PC-3 (cell line): ENCODE data around the gene PLXNA4. TPM values are rescaled to one million over a fixed set of nuclear protein-coding genes. Genes with fewer than 3 reads are reported as not detected.

Experiments
- ATAC-seq: fragments of 200-7000 bp; cut with Tn5 transposase; 2 replicates; pipeline ENCODE4 v1.9.1; 2020; ENCODE audit warnings: mild to moderate bottlenecking, moderate library complexity
- BruUV-seq: library from RNA; stranded (reverse); fragments of 400-500 nt; replicated peaks from 2 replicates; lab custom pipeline; 2021; lab: Mats Ljungman, UMichigan
- CTCF ChIA-PET: fragments of 300-600 bp; sonication (Branson Sonifier 250); formaldehyde crosslinking; loops from one replicate; lab custom pipeline; 2022; ENCODE audit warnings: antibody characterized with exemption; lab: Charles Lee
- POLR2A ChIA-PET: fragments of 300-600 bp; sonication (Branson Sonifier 250); formaldehyde crosslinking; loops from one replicate; lab custom pipeline; 2022; ENCODE audit warnings: antibody characterized with exemption; ENCODE audit not compliant: unreplicated experiment; lab: Charles Lee
- DNase-seq: peaks from one replicate; pipeline ENCODE4 v3.0.0-alpha.2; 2015
- H2AFZ ChIP-seq: fragments of 300-600 bp; sonication (generic); 2 replicates; pipeline ENCODE4 v1.6.0; 2016; ENCODE audit warnings: antibody characterized with exemption, low read length
- H3F3A ChIP-seq: fragments of 300-600 bp; sonication (generic); one replicate; pipeline ENCODE4 v1.6.0; 2017; ENCODE audit warnings: antibody characterized with exemption, low read length, control low read depth, mild to moderate bottlenecking; ENCODE audit not compliant: unreplicated experiment
- H3K27ac ChIP-seq: fragments of 300-600 bp; sonication (generic); 2 replicates; pipeline ENCODE4 v1.5.1; 2016; ENCODE audit warnings: mild to moderate bottlenecking, low read length
- H3K27me3 ChIP-seq: fragments of 300-600 bp; sonication (generic); 2 replicates; pipeline ENCODE4 v1.6.1; 2016; ENCODE audit warnings: low read length, mixed read lengths
- H3K36me3 ChIP-seq: fragments of 300-600 bp; sonication (generic); 2 replicates; pipeline ENCODE4 v1.6.1; 2016; ENCODE audit warnings: low read depth, mixed run types, low read length, mixed read lengths
- H3K4me1 ChIP-seq: fragments of 300-600 bp; sonication (generic); 2 replicates; pipeline ENCODE4 v1.5.1; 2016; ENCODE audit warnings: low read length; ENCODE audit not compliant: insufficient read depth
- H3K4me2 ChIP-seq: fragments of 300-600 bp; sonication (generic); 2 replicates; pipeline ENCODE4 v1.6.0; 2016; ENCODE audit warnings: low read length
- H3K4me3 ChIP-seq: fragments of 300-600 bp; sonication (generic); 2 replicates; pipeline ENCODE4 v1.5.1; 2016; ENCODE audit warnings: mild to moderate bottlenecking, low read length, mixed read lengths
- H3K79me2 ChIP-seq: fragments of 300-600 bp; sonication (generic); 2 replicates; pipeline ENCODE4 v1.6.1; 2017; ENCODE audit warnings: low read length, mixed read lengths
- H3K9ac ChIP-seq: fragments of 300-600 bp; sonication (generic); 2 replicates; pipeline ENCODE4 v1.6.0; 2016; ENCODE audit warnings: mild to moderate bottlenecking, low read length
- H3K9me2 ChIP-seq: fragments of 300-600 bp; sonication (generic); replicated peaks from 2 replicates; pipeline ENCODE4 v1.6.1; 2016; ENCODE audit warnings: mixed run types, low read length, mixed read lengths
- H3K9me3 ChIP-seq: fragments of 300-600 bp; sonication (generic); 2 replicates; pipeline ENCODE4 v1.6.1; 2016; ENCODE audit warnings: low read length, mixed read lengths
- H4K20me1 ChIP-seq: fragments of 300-600 bp; sonication (generic); 2 replicates; pipeline ENCODE4 v1.6.1; 2016; ENCODE audit warnings: low read length, mixed read lengths
- EZH2 ChIP-seq: fragments of 300-600 bp; sonication (generic); IDR thresholded peaks from one replicate; pipeline ENCODE4 v1.6.1; 2017; ENCODE audit warnings: antibody characterized with exemption, mild to moderate bottlenecking, low read length; ENCODE audit not compliant: unreplicated experiment
- EZH2phosphoT487 ChIP-seq: fragments of 300-600 bp; sonication (generic); IDR thresholded peaks from 2 replicates; pipeline ENCODE4 v1.6.1; 2018; ENCODE audit warnings: mild to moderate bottlenecking, antibody characterized with exemption, low read length, borderline replicate concordance
- intact Hi-C: fragments of 100-400 bp; cut with micrococcal nuclease; formaldehyde crosslinking; loops from 2 replicates; pipeline ENCODE4 v1.9.0; 2023
- total RNA-seq: library from RNA; depleted of rRNA; stranded (reverse); fragments of >200 nt; gene quantifications from 2 replicates; pipeline ENCODE4 v1.2.3, GENCODE V29; 2014
- TF ChIP-seq, protein P1 (sequence below): fragments of 300-600 bp; sonication (generic); conservative IDR thresholded peaks from 2 replicates; pipeline ENCODE4 v1.5.1; 2017; ENCODE audit warnings: antibody characterized with exemption, low read depth, mild to moderate bottlenecking, low read length

Gene PLXNA4
- total RNA-seq, 1 experiment from 2014 or later = 1.2 TPM

DNA sequence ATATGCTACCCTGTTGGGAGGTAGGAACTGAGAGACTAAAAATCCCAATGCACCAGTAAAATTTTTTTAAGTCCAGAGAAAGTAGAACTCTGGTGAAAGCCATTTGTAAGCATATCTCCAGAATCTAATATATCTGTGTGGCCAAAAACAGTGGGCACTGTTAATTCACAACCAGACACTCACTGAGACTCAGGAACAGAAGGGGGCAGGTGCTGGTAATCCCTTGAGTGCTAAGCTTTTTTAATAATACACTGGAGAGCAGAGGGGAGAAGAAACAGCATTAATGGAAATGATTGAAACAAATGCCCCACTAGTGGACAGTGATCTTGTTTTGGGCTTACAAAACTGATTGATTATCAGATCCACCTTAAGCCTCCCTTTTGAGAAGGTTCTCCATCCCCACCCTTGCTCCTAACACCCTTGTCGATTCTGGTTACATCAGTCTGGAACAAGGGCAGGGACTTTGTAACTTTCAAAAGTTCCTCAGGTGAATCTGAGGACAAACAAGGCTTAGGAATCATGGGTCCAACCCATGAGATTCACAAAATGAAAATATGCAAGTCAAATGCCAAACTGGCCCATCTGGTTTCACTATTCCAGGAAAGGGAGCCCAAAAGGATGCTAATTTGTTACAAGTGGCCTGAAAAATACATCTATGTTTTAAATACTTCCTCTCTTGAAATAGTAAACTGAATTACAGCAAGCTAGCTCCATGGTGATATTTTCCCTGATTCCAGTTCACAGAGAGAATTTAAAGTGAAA, 29.7 kb downstream of the PLXNA4 start:
- POLR2A ChIA-PET = no interaction called here
- H3K4me2 ChIP-seq = no peak overlapping the region
- peaks cover 19% of the 10 kb centered on the region for H3K4me1 ChIP-seq
- H2AFZ ChIP-seq = no peak overlapping the region
- no peak overlapping the region for H3K4me3 ChIP-seq
- no peaks in the 10 kb centered on the region for H3K79me2 ChIP-seq
- H3K9ac ChIP-seq = no peak overlapping the region
- H3F3A ChIP-seq = no peaks in the 10 kb centered on the region
- no peaks in the 10 kb centered on the region for H3K27me3 ChIP-seq
- H3K36me3 ChIP-seq = no peaks in the 10 kb centered on the region
- ATAC-seq = no peak
- H3K9me3 ChIP-seq = 0 out of 2 replicates have a peak, but pooled peaks cover 3% of the 10 kb centered on the region
- CTCF ChIA-PET = no interaction called here
- H3K27ac ChIP-seq = no peak overlapping the region
- intact Hi-C loops = no loop called here
- no peak for DNase-seq
- H4K20me1 ChIP-seq = no peaks in the 10 kb centered on the region
- no peak for TF ChIP-seq EZH2
- no peak for TF ChIP-seq EZH2phosphoT487
- no peaks in the 10 kb centered on the region for H3K9me2 ChIP-seq
- no TSS peak for BruUV-seq

GRCh38 chr7:132545756-132546155, 30.5 kb downstream of the PLXNA4 start:
- Histone ChIP-seq H3K9me2 (no peaks in the 10 kb centered on the region), H2AFZ (no peak overlapping the region), H3K9ac (no peak overlapping the region), H3K27me3 (no peaks in the 10 kb centered on the region), H3K79me2 (no peaks in the 10 kb centered on the region), H3K4me3 (no peak overlapping the region), H3F3A (no peaks in the 10 kb centered on the region), H3K36me3 (no peaks in the 10 kb centered on the region), H3K4me1 (peaks cover 19% of the 10 kb centered on the region), H4K20me1 (no peaks in the 10 kb centered on the region), H3K4me2 (no peak overlapping the region), H3K9me3 (0 out of 2 replicates have a peak, but pooled peaks cover 3% of the 10 kb centered on the region), H3K27ac (no peak overlapping the region)
- no peak for TF ChIP-seq EZH2
- TF ChIP-seq, protein P1, sequence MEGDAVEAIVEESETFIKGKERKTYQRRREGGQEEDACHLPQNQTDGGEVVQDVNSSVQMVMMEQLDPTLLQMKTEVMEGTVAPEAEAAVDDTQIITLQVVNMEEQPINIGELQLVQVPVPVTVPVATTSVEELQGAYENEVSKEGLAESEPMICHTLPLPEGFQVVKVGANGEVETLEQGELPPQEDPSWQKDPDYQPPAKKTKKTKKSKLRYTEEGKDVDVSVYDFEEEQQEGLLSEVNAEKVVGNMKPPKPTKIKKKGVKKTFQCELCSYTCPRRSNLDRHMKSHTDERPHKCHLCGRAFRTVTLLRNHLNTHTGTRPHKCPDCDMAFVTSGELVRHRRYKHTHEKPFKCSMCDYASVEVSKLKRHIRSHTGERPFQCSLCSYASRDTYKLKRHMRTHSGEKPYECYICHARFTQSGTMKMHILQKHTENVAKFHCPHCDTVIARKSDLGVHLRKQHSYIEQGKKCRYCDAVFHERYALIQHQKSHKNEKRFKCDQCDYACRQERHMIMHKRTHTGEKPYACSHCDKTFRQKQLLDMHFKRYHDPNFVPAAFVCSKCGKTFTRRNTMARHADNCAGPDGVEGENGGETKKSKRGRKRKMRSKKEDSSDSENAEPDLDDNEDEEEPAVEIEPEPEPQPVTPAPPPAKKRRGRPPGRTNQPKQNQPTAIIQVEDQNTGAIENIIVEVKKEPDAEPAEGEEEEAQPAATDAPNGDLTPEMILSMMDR = no peak
- TF ChIP-seq EZH2phosphoT487 = no peak
- DNase-seq = peak; percentile 21
- POLR2A ChIA-PET = no interaction called here
- CTCF ChIA-PET = no interaction called here
- intact Hi-C loops = no loop called here
- peak; percentile 31 for ATAC-seq
- BruUV-seq = no TSS peak

DNA sequence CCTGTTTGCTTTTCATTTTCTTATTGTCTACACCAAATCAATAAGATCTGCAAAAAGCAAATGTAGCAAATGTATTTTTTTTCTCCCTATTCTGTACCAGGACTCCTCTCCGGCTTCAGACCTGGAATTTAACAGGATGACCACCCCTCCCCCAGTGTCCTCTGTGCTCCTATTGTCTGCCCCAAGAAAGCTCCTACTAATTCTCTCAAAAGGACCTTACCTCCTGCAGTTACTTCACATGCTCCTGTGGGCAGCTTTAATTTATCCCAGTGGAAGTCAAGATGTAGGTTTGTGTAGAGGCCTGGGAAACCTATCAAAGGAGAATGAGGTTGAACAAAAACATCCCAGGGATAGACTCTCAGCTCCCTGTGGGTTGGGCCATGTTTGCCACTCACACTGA, 31.3 kb downstream of the PLXNA4 start:
- Histone ChIP-seq H3K9ac (no peak overlapping the region), H3K4me3 (no peak overlapping the region), H4K20me1 (no peaks in the 10 kb centered on the region), H3K4me2 (no peak overlapping the region), H3K9me2 (no peaks in the 10 kb centered on the region), H3K27ac (no peak overlapping the region), H3K27me3 (no peaks in the 10 kb centered on the region), H3K36me3 (no peaks in the 10 kb centered on the region), H3K79me2 (no peaks in the 10 kb centered on the region), H3K4me1 (peaks cover 19% of the 10 kb centered on the region), H3F3A (no peaks in the 10 kb centered on the region), H3K9me3 (0 out of 2 replicates have a peak, but pooled peaks cover 3% of the 10 kb centered on the region), H2AFZ (no peak overlapping the region)
- TF ChIP-seq EZH2 (no peak), EZH2phosphoT487 (no peak)
- TF ChIP-seq, protein P1 = no peak
- POLR2A ChIA-PET = no interaction called here
- ATAC-seq = no peak
- intact Hi-C loops = no loop called here
- BruUV-seq = no TSS peak
- CTCF ChIA-PET = no interaction called here
- no peak for DNase-seq
